RWPE1 (cell line): ENCODE data around the gene METTL2B.

Experiments
- CTCF ChIA-PET: fragments of 350-600 bp; sonication (Branson Sonifier 250); formaldehyde crosslinking; extraction: SDS; loops from one replicate; lab custom pipeline; 2021; lab: Yijun Ruan, JAX
- POLR2A ChIA-PET: fragments of 400-600 bp; formaldehyde crosslinking; extraction: SDS; loops from one replicate; lab custom pipeline; 2020; ENCODE audit warnings: antibody characterized with exemption; ENCODE audit not compliant: low non-redundant PET; lab: Yijun Ruan, JAX
- DNase-seq: peaks from one replicate; pipeline ENCODE4 v3.0.0; 2012; ENCODE audit warnings: low spot score
- H3K27ac ChIP-seq: fragments of 450-650 bp; 2 replicates; pipeline ENCODE4 v1.5.1; 2017
- TF ChIP-seq, protein P1 (sequence below): fragments of 450-650 bp; conservative IDR thresholded peaks from 2 replicates; pipeline ENCODE4 v1.5.1; 2017; ENCODE audit warnings: low read depth, mild to moderate bottlenecking

METTL2B gene

GRCh38 chr7:128447941-128448564 lies 28.5 kb upstream of the METTL2B start:
- H3K27ac ChIP-seq = no peak overlapping the region
- no peak for DNase-seq
- CTCF ChIA-PET = interaction anchor here (0.9 kb wide), 1 partner anchor 13 kb away, joined by 3 read pairs; no protein-coding TSS in a partner anchor
- TF ChIP-seq, protein P1, sequence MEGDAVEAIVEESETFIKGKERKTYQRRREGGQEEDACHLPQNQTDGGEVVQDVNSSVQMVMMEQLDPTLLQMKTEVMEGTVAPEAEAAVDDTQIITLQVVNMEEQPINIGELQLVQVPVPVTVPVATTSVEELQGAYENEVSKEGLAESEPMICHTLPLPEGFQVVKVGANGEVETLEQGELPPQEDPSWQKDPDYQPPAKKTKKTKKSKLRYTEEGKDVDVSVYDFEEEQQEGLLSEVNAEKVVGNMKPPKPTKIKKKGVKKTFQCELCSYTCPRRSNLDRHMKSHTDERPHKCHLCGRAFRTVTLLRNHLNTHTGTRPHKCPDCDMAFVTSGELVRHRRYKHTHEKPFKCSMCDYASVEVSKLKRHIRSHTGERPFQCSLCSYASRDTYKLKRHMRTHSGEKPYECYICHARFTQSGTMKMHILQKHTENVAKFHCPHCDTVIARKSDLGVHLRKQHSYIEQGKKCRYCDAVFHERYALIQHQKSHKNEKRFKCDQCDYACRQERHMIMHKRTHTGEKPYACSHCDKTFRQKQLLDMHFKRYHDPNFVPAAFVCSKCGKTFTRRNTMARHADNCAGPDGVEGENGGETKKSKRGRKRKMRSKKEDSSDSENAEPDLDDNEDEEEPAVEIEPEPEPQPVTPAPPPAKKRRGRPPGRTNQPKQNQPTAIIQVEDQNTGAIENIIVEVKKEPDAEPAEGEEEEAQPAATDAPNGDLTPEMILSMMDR = no peak
- POLR2A ChIA-PET = no interaction called here

- DNase-seq = no peak
- ChIA-PET POLR2A (no interaction called here), CTCF (no interaction called here)
- TF ChIP-seq, protein P1 = no peak
- no peak overlapping the region for H3K27ac ChIP-seq
Observed at GRCh38 chr7:128448751-128449302, 27.7 kb upstream of the METTL2B start.

DNA sequence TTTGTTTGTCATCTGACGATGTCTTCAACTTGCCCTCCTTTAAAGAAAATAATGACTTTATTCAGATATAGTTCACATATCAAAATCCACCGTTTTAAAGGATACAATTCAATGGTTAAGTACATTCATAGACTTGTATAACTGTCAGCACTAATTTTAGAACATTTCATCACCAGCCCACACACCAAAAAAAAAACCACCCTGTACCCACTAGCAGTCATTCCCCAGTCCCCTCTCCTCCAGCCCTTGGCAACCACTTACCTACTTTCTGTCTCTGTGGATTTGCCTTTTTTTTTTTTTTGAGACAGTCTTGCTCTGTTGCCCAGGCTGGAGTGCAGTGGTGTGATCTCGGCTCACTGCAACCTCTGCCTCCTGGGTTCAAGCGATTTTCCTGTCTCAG lies 26.1 kb upstream of the METTL2B start:
- TF ChIP-seq, protein P1 = no peak
- DNase-seq = no peak
- POLR2A ChIA-PET = no interaction called here
- no peak overlapping the region for H3K27ac ChIP-seq
- CTCF ChIA-PET = no interaction called here

DNA sequence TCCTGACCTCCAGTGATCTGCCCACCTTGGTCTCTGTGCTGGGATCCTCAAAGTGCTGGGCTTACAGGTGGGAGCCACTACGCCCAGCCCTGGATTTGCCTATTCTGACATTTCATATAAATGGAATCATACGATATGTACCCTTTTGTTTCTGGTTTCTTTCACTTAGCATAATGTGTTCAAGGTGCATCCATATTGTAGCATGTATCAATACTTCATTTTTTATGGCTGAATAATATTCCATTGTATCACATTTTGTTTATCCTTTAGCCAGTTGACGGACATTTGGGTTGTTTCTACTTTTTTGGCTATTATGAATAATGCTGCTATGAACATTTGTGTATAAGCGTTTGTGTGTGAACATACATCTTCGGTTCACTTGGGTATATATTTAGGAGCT lies 25.6 kb upstream of the METTL2B start:
- POLR2A ChIA-PET = no interaction called here
- no peak for DNase-seq
- H3K27ac ChIP-seq = no peak overlapping the region
- TF ChIP-seq, protein P1 = no peak
- CTCF ChIA-PET = no interaction called here

DNA sequence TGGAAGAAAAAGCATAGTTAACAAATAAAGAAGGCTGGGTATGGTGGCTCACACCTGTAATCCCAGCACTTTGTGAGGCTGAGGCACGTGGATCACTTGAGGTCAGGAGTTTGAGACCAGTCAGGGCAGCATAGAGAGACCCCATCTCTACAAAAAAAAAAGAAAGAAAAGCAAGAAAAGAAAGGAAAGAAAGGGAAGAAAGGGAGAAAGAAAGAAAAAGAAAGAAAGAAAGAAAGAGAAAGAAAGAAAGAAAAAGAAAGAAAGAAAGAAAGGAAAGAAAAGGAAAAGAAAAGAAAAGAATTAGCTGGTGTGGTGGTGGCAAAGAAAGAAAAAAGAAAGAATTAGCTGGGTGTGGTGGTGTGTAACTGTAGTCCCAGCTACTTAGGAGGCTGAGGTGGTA lies 24.0 kb upstream of the METTL2B start:
- no peak overlapping the region for H3K27ac ChIP-seq
- DNase-seq = no peak
- POLR2A ChIA-PET = no interaction called here
- CTCF ChIA-PET = interaction anchor here (0.6 kb wide), 1 partner anchor 864 kb away, joined by 3 read pairs; no protein-coding TSS in a partner anchor
- TF ChIP-seq, protein P1 = no peak

- ChIA-PET CTCF (interaction anchor here (0.7 to 0.8 kb wide), 2 partner anchors 8 to 638 kb away, joined by 3 read pairs; no protein-coding TSS in a partner anchor), POLR2A (no interaction called here)
- no peak overlapping the region for H3K27ac ChIP-seq
- no peak for DNase-seq
- TF ChIP-seq, protein P1 = no peak
Observed at GRCh38 chr7:128453836-128454804, 22.4 kb upstream of the METTL2B start.
